PC-9 (cell line): ENCODE results near the gene ACSS3. TPM values are rescaled to one million over a fixed set of nuclear protein-coding genes. Genes with fewer than 3 reads are reported as not detected.

ENCODE experiments used
- BruUV-seq: library from RNA; stranded (reverse); fragments of 400-500 nt; replicated peaks from 2 replicates; lab custom pipeline; 2021; lab: Mats Ljungman, UMichigan
- CTCF ChIA-PET: fragments of 300-600 bp; sonication (Branson Sonifier 250); formaldehyde crosslinking; loops from one replicate; lab custom pipeline; 2022; ENCODE audit warnings: antibody characterized with exemption; lab: Charles Lee
- POLR2A ChIA-PET: fragments of 300-600 bp; sonication (Branson Sonifier 250); formaldehyde crosslinking; loops from one replicate; lab custom pipeline; 2022; ENCODE audit warnings: antibody characterized with exemption; ENCODE audit not compliant: unreplicated experiment; lab: Charles Lee
- DNase-seq, 2 experiments: peaks; one replicate each; pipeline versions ENCODE4 v3.0.0 to v3.0.0-alpha.2; 2015 to 2022; ENCODE audit warnings: mixed read lengths in 1 of 2
- H2AFZ ChIP-seq: fragments of 200-600 bp; sonication (generic); 2 replicates; pipeline ENCODE4 v1.8.1; 2017; ENCODE audit warnings: antibody characterized with exemption
- H3F3A ChIP-seq: fragments of 200-600 bp; sonication (generic); 2 replicates; pipeline ENCODE4 v1.8.1; 2017; ENCODE audit warnings: antibody characterized with exemption, mild to moderate bottlenecking, low read depth; ENCODE audit not compliant: insufficient read depth
- H3K27ac ChIP-seq: fragments of 200-600 bp; sonication (generic); 2 replicates; pipeline ENCODE4 v1.6.1; 2016; ENCODE audit warnings: mixed run types
- H3K27me3 ChIP-seq: fragments of 200-600 bp; sonication (generic); 2 replicates; pipeline ENCODE4 v1.6.1; 2016; ENCODE audit warnings: low read depth, mixed run types; ENCODE audit not compliant: insufficient read depth
- H3K36me3 ChIP-seq: fragments of 200-600 bp; sonication (generic); 2 replicates; pipeline ENCODE4 v1.6.1; 2016; ENCODE audit warnings: low read depth, mixed run types
- H3K4me1 ChIP-seq: fragments of 200-600 bp; sonication (generic); replicated peaks from 2 replicates; pipeline ENCODE4 v1.6.1; 2016; ENCODE audit warnings: mixed run types; ENCODE audit not compliant: insufficient read depth
- H3K4me2 ChIP-seq: fragments of 200-600 bp; sonication (generic); 2 replicates; pipeline ENCODE4 v1.6.1; 2017; ENCODE audit warnings: mixed run types
- H3K4me3 ChIP-seq: fragments of 200-600 bp; sonication (generic); 2 replicates; pipeline ENCODE4 v1.6.1; 2016; ENCODE audit warnings: mixed run types
- H3K79me2 ChIP-seq: fragments of 200-600 bp; sonication (generic); 2 replicates; pipeline ENCODE4 v1.6.1; 2017; ENCODE audit warnings: low read depth, mixed run types
- H3K9me2 ChIP-seq: fragments of 200-600 bp; sonication (generic); 2 replicates; pipeline ENCODE4 v1.8.1; 2017; ENCODE audit warnings: mild to moderate bottlenecking; ENCODE audit not compliant: insufficient read depth
- H3K9me3 ChIP-seq: fragments of 200-600 bp; sonication (generic); 2 replicates; pipeline ENCODE4 v1.8.1; 2016; ENCODE audit warnings: low read depth; ENCODE audit not compliant: insufficient read depth
- H4K20me1 ChIP-seq: fragments of 200-600 bp; sonication (generic); 2 replicates; pipeline ENCODE4 v1.8.1; 2017; ENCODE audit not compliant: insufficient read depth
- CTCF ChIP-seq: fragments of 200-600 bp; sonication (generic); conservative IDR thresholded peaks from 2 replicates; pipeline ENCODE4 v1.6.1; 2017; ENCODE audit warnings: mixed run types, antibody characterized with exemption, mild to moderate bottlenecking, moderate library complexity
- EZH2 ChIP-seq: fragments of 200-600 bp; sonication (generic); IDR thresholded peaks from 2 replicates; pipeline ENCODE4 v1.8.0; 2017; ENCODE audit warnings: antibody characterized with exemption, low read depth
- intact Hi-C: fragments of 100-400 bp; cut with micrococcal nuclease; formaldehyde crosslinking; loops from one replicate; pipeline ENCODE4 v1.10.0; 2022; ENCODE audit not compliant: unreplicated experiment
- total RNA-seq: library from RNA; stranded (reverse); gene quantifications from 2 replicates; pipeline ENCODE4 v1.2.3, GENCODE V29; 2021

ACSS3 gene
- total RNA-seq, 1 experiment from 2014 or later, result 8.5 TPM

DNA sequence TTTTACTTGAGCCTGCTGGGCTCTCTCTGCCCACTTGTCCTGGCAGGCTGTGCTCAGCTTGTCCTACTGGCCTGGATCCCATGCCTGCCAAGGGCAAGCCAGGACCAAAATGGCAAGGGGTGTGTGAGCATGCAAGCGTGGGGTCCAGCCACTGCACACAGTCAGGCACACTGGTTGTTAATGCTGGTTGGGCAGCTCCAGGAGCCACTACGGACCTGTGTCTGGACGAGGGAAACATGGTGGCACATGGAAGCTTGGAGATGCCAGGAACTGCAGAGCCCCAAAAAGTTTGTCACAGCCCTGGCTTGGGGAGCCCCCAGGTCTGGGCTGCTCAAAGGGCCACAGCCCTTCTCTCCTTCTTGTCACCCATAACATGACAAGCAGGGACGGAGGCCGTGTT, 83.8 kb downstream of the ACSS3 start:
- Histone ChIP-seq H3K79me2 (no peaks in the 10 kb centered on the region), H3K9me3 (no peaks in the 10 kb centered on the region), H3K4me1 (no peaks in the 10 kb centered on the region), H3K27ac (no peak overlapping the region), H2AFZ (no peak overlapping the region), H3K4me2 (no peak overlapping the region), H3F3A (no peaks in the 10 kb centered on the region), H4K20me1 (no peaks in the 10 kb centered on the region), H3K9me2 (peaks cover 5% of the 10 kb centered on the region; the same call in 1 of the 2 replicates), H3K27me3 (no peaks in the 10 kb centered on the region), H3K36me3 (no peaks in the 10 kb centered on the region), H3K4me3 (no peak overlapping the region)
- no peak for DNase-seq
- TF ChIP-seq EZH2 (no peak), CTCF (no peak)
- BruUV-seq, result no TSS peak
- ChIA-PET POLR2A (no interaction called here), CTCF (no interaction called here)
- intact Hi-C loops, result no loop called here

- H4K20me1 ChIP-seq, result no peaks in the 10 kb centered on the region
- no peaks in the 10 kb centered on the region for H3K36me3 ChIP-seq
- POLR2A ChIA-PET, result no interaction called here
- H3K4me3 ChIP-seq, result no peak overlapping the region
- DNase-seq, result no peak
- peaks cover 5% of the 10 kb centered on the region; the same call in 1 of the 2 replicates for H3K9me2 ChIP-seq
- H3K4me2 ChIP-seq, result no peak overlapping the region
- no peaks in the 10 kb centered on the region for H3K27me3 ChIP-seq
- intact Hi-C loops, result no loop called here
- H3K4me1 ChIP-seq, result no peaks in the 10 kb centered on the region; the same call in 1 of the 2 replicates
- H2AFZ ChIP-seq, result no peak overlapping the region
- TF ChIP-seq CTCF, result no peak
- TF ChIP-seq EZH2, result no peak
- H3F3A ChIP-seq, result no peaks in the 10 kb centered on the region
- no peaks in the 10 kb centered on the region for H3K79me2 ChIP-seq
- BruUV-seq, result no TSS peak
- CTCF ChIA-PET, result no interaction called here
- H3K27ac ChIP-seq, result no peak overlapping the region
- H3K9me3 ChIP-seq, result no peaks in the 10 kb centered on the region
These were observed 84.7 kb downstream of the ACSS3 start for GRCh38 chr12:81162391-81163136.

- DNase-seq, result no peak
- H3K4me2 ChIP-seq, result no peak overlapping the region
- no TSS peak for BruUV-seq
- H3K79me2 ChIP-seq, result no peaks in the 10 kb centered on the region
- no peaks in the 10 kb centered on the region; the same call in 1 of the 2 replicates for H3K4me1 ChIP-seq
- ChIA-PET POLR2A (no interaction called here), CTCF (no interaction called here)
- TF ChIP-seq CTCF, result no peak
- no peak for TF ChIP-seq EZH2
- H3K9me3 ChIP-seq, result no peaks in the 10 kb centered on the region; the same call in 1 of the 2 replicates
- H2AFZ ChIP-seq, result no peak overlapping the region
- no peak overlapping the region for H3K4me3 ChIP-seq
- no peak overlapping the region for H3K27ac ChIP-seq
- H3F3A ChIP-seq, result no peaks in the 10 kb centered on the region
- H3K9me2 ChIP-seq, result peaks cover 5% of the 10 kb centered on the region; the same call in 1 of the 2 replicates
- no peaks in the 10 kb centered on the region for H3K36me3 ChIP-seq
- H3K27me3 ChIP-seq, result no peaks in the 10 kb centered on the region
- no peaks in the 10 kb centered on the region for H4K20me1 ChIP-seq
- intact Hi-C loops, result no loop called here
These were observed 86.9 kb downstream of the ACSS3 start for GRCh38 chr12:81164827-81165226.
